Measurements from ENCODE around the gene TENM4.

GRCh38 chr11:78748918-78749690, 691.7 kb downstream of the TENM4 start:
- TF ChIP-seq FOXJ3 (CRISPR knock-in tag; IDR thresholded peaks at IDR 0.05): peak; percentile 68; the same call in 1 of the 2 replicates
- TF ChIP-seq CTCF (IDR thresholded peaks at IDR 0.05): no peak
- TF ChIP-seq YY1 (IDR thresholded peaks at IDR 0.05; ENCODE audit: low read depth): no peak
- no peak for TF ChIP-seq GABPA (IDR thresholded peaks at IDR 0.05; ENCODE audit: low read depth)
- no peak for TF ChIP-seq ZBTB33 (IDR thresholded peaks at IDR 0.05; ENCODE audit: borderline replicate concordance, low read depth)
- TF ChIP-seq POLR2AphosphoS5 (IDR thresholded peaks at IDR 0.05; ENCODE audit: low read depth, low read length): no peak
- no peak for TF ChIP-seq SIN3A (IDR thresholded peaks at IDR 0.05; ENCODE audit: borderline replicate concordance, low read depth, low read length)
- TF ChIP-seq EZH2phosphoT487 (IDR thresholded peaks at IDR 0.05; ENCODE audit: borderline replicate concordance, low read depth): no peak

Data from SK-N-SH (cell line).